GM18505 (cell line): ENCODE data around the gene SBNO1.
"Not testable (repeated sequence)": the region's sequence is repeated elsewhere in the genome, so short reads cannot be mapped to it uniquely, and the experiment has no call there.

Experiments
- ATAC-seq: cut with Tn5 transposase; IDR thresholded peaks from one replicate; pipeline ENCODE4 v1.9.1; 2021; ENCODE audit not compliant: unreplicated experiment
- POLR2A ChIP-seq: IDR thresholded peaks from 4 replicates; pipeline ENCODE4 v1.6.1; 2011; ENCODE audit warnings: borderline replicate concordance; ENCODE audit not compliant: insufficient read depth, insufficient read length; ENCODE audit errors: extremely low read depth

SBNO1 gene

GRCh38 chr12:123364532-123365024 lies at the start of gene SBNO1:
Gene SBNO1 (minus strand): TSS chr12:123364847. CDS start chr12:123350441, 14,406 bp downstream.
- ATAC-seq = peak; percentile 43
- peak; percentile 63 for TF ChIP-seq POLR2A

GRCh38 chr12:123410041-123410412 lies 45.4 kb upstream of the SBNO1 start:
- no peak for TF ChIP-seq POLR2A
- no peak for ATAC-seq

- not testable (repeated sequence) for ATAC-seq
Observed at GRCh38 chr12:123409284-123410040, 44.8 kb upstream of the SBNO1 start.

- ATAC-seq = not testable (repeated sequence)
Observed at GRCh38 chr12:123408619-123409018, 44.0 kb upstream of the SBNO1 start.

- not testable (repeated sequence) for ATAC-seq
Observed at GRCh38 chr12:123407934-123408333, 43.3 kb upstream of the SBNO1 start.

GRCh38 chr12:123407269-123407668 lies 42.6 kb upstream of the SBNO1 start:
- not testable (repeated sequence) for ATAC-seq

GRCh38 chr12:123404581-123404980 lies 39.9 kb upstream of the SBNO1 start:
- TF ChIP-seq POLR2A = no peak
- no peak for ATAC-seq

GRCh38 chr12:123401753-123402683 lies 37.4 kb upstream of the SBNO1 start:
- no peak for TF ChIP-seq POLR2A
- ATAC-seq = no peak

- ATAC-seq = no peak
- TF ChIP-seq POLR2A = no peak
Observed at GRCh38 chr12:123399255-123399617, 34.6 kb upstream of the SBNO1 start.

- TF ChIP-seq POLR2A = no peak
- no peak for ATAC-seq
Observed at GRCh38 chr12:123398550-123399254, 34.1 kb upstream of the SBNO1 start.

GRCh38 chr12:123398177-123398549 lies 33.5 kb upstream of the SBNO1 start:
- ATAC-seq = no peak
- no peak for TF ChIP-seq POLR2A

- TF ChIP-seq POLR2A = no peak
- ATAC-seq = no peak
Observed at GRCh38 chr12:123397400-123397799, 32.8 kb upstream of the SBNO1 start.

GRCh38 chr12:123396954-123397353 lies 32.3 kb upstream of the SBNO1 start:
- no peak for TF ChIP-seq POLR2A
- no peak for ATAC-seq

- no peak for TF ChIP-seq POLR2A
- no peak for ATAC-seq
Observed at GRCh38 chr12:123396543-123396942, 31.9 kb upstream of the SBNO1 start.
